ENCODE results near the gene SCN5A. TPM values are rescaled to one million over a fixed set of nuclear protein-coding genes. Genes with fewer than 3 reads are reported as not detected.

Gene SCN5A
- total RNA-seq, 1 experiment from 2014 or later, result 0.69 TPM

GRCh38 chr3:38581774-38582173 is 67.7 kb downstream of the SCN5A start:
- Histone ChIP-seq H3K27me3 (ENCODE audit: control insufficient read depth, insufficient read depth, low read length) (no peaks in the 10 kb centered on the region), H3K9me3 (ENCODE audit: control insufficient read depth, insufficient read depth, low read depth, low read length) (no peaks in the 10 kb centered on the region), H3K27ac (ENCODE audit: low read length) (no peak overlapping the region), H3K36me3 (ENCODE audit: control insufficient read depth, insufficient read depth, low read length) (no peaks in the 10 kb centered on the region), H3K4me1 (ENCODE audit: control insufficient read depth, insufficient read depth, low read length) (no peaks in the 10 kb centered on the region), H3K4me3 (ENCODE audit: low read depth in 2 of 2, low read length in 2 of 2) (no peak overlapping the region)
- POLR2A ChIA-PET, result no interaction called here
- no peak for ATAC-seq
- BruUV-seq (replicated peaks), result no TSS peak
- in situ Hi-C loops (cut with HindIII; ENCODE audit: low pct_unique_long_range_greater_than_20kb, low sequenced_read_pairs), result no loop called here
- intact Hi-C loops (cut with micrococcal nuclease; ENCODE audit: unreplicated experiment), result no loop called here
- no peak for DNase-seq (ENCODE audit: low read depth, low spot score)
- TF ChIP-seq POLR2AphosphoS5 (IDR thresholded peaks at IDR 0.05; ENCODE audit: low read depth, low read length) (no peak), CTCF (IDR thresholded peaks at IDR 0.05) (no peak), REST (IDR thresholded peaks at IDR 0.05; ENCODE audit: insufficient read depth in 1 of 2, low read depth in 2 of 2, low read length in 1 of 2) (no peak), TCF7L2 (IDR thresholded peaks at IDR 0.05; ENCODE audit: low read depth, low read length) (no peak), SIN3A (IDR thresholded peaks at IDR 0.05; ENCODE audit: borderline replicate concordance, insufficient read depth, low read depth, low read length) (no peak)
- CTCF ChIA-PET, result no interaction called here

DNA sequence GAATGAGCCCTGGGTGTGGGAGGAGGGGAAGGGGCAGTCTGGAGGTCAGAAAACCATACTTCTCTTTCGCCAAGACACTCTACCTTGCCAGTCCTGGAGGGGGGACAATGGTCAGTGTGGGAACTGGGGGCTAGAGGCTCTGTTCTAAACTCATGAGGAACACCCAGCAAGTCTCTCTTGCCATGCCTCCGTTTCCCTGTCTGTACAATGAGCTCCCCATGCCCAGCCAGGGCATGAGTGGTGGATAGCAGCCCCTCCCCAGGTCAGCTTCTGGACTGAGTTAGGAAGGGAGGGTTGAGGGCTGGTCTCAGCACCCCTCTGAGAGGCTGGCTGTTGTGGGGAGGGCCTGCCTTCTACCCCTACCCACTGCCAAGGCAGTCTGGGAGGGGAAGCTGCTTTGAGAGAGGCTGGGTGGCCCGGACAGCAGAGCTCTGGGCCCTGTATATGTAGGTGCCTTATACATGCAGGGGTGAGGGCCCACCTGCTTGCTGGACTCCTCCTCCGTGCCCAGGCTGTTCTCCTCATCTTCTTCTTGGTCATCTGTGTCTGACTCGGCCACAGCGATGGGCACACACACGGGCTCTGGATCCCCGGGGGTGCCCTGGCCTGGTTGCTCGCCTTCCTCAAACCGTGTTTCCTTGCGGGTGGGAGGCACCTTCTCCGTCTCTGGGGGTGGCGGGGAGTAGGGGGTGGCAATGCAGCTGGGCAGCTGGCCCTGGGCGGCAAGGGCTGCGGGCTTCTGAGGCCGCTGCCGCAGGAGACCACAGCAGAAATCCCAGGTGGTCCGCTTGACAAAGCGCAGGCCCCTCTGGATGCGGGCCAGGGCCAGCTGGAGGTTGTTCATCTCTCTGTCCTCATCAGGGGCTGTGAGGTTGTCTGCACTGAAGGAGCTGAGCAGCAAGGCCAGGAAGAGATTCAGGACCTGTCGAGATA is 68.8 kb downstream of the SCN5A start:
- Histone ChIP-seq H3K4me1 (ENCODE audit: control insufficient read depth, insufficient read depth, low read length) (no peaks in the 10 kb centered on the region), H3K4me3 (ENCODE audit: low read depth in 2 of 2, low read length in 2 of 2) (no peak overlapping the region), H3K36me3 (ENCODE audit: control insufficient read depth, insufficient read depth, low read length) (no peaks in the 10 kb centered on the region), H3K27ac (ENCODE audit: low read length) (no peak overlapping the region), H3K27me3 (ENCODE audit: control insufficient read depth, insufficient read depth, low read length) (no peaks in the 10 kb centered on the region), H3K9me3 (ENCODE audit: control insufficient read depth, insufficient read depth, low read depth, low read length) (no peaks in the 10 kb centered on the region)
- no TSS peak for BruUV-seq (replicated peaks)
- no peak for ATAC-seq
- TF ChIP-seq TCF7L2 (IDR thresholded peaks at IDR 0.05; ENCODE audit: low read depth, low read length) (no peak), REST (IDR thresholded peaks at IDR 0.05; ENCODE audit: insufficient read depth in 1 of 2, low read depth in 2 of 2, low read length in 1 of 2) (no peak), SIN3A (IDR thresholded peaks at IDR 0.05; ENCODE audit: borderline replicate concordance, insufficient read depth, low read depth, low read length) (no peak), POLR2AphosphoS5 (IDR thresholded peaks at IDR 0.05; ENCODE audit: low read depth, low read length) (no peak), CTCF (IDR thresholded peaks at IDR 0.05) (no peak)
- intact Hi-C loops (cut with micrococcal nuclease; ENCODE audit: unreplicated experiment), result no loop called here
- ChIA-PET POLR2A (no interaction called here), CTCF (no interaction called here)
- in situ Hi-C loops (cut with HindIII; ENCODE audit: low pct_unique_long_range_greater_than_20kb, low sequenced_read_pairs), result no loop called here
- DNase-seq (ENCODE audit: low read depth, low spot score), result no peak

Measured in Panc1 (cell line).